ENCODE results near the gene B4GALT2. TPM values are rescaled to one million over a fixed set of nuclear protein-coding genes. Genes with fewer than 3 reads are reported as not detected.

Gene B4GALT2
- total RNA-seq, 1 donor = 99.5 TPM

GRCh38 chr1:43970502-43970901 lies 8.5 kb upstream of the B4GALT2 start:
- H2AFZ ChIP-seq (ENCODE audit: low read length) = peak overlapping the region; percentile 95
- peak overlapping the region; percentile 99 for H3K4me3 ChIP-seq (ENCODE audit: insufficient read depth, low read length)
- peaks cover 14% of the 10 kb centered on the region for H3K4me1 ChIP-seq (ENCODE audit: insufficient read depth, low read length)
- DNase-seq (ENCODE audit: insufficient read length, low spot score, missing footprints) = peak; percentile 82
- peaks cover 3% of the 10 kb centered on the region for H4K20me1 ChIP-seq (ENCODE audit: insufficient read depth, low read length)
- peaks cover 17% of the 10 kb centered on the region for H3K36me3 ChIP-seq (ENCODE audit: insufficient read depth, low read length)
- peaks cover 27% of the 10 kb centered on the region for H3K79me2 ChIP-seq (ENCODE audit: insufficient read depth, low read length)
- TF ChIP-seq CTCF (IDR thresholded peaks at IDR 0.05; ENCODE audit: extremely low read depth, low read depth, low read length) = no peak
- no peaks in the 10 kb centered on the region for H3K27me3 ChIP-seq (ENCODE audit: insufficient read depth, low read length)
- peak overlapping the region; percentile 56 for H3K27ac ChIP-seq (ENCODE audit: low read depth, low read length)
- no peaks in the 10 kb centered on the region for H3K9me3 ChIP-seq (ENCODE audit: low read depth, low read length)
- H3K4me2 ChIP-seq (ENCODE audit: insufficient read depth, low read length) = peak overlapping the region; percentile 89

GRCh38 chr1:43970911-43971310 lies 8.1 kb upstream of the B4GALT2 start:
- peaks cover 31% of the 10 kb centered on the region for H3K79me2 ChIP-seq (ENCODE audit: insufficient read depth, low read length)
- H3K4me2 ChIP-seq (ENCODE audit: insufficient read depth, low read length) = peak overlapping the region; percentile 89
- H2AFZ ChIP-seq (ENCODE audit: low read length) = no peak overlapping the region
- H3K4me3 ChIP-seq (ENCODE audit: insufficient read depth, low read length) = peak overlapping the region; percentile 99
- H3K4me1 ChIP-seq (ENCODE audit: insufficient read depth, low read length) = peaks cover 18% of the 10 kb centered on the region
- no peak for DNase-seq (ENCODE audit: insufficient read length, low spot score, missing footprints)
- no peaks in the 10 kb centered on the region for H3K9me3 ChIP-seq (ENCODE audit: low read depth, low read length)
- peaks cover 7% of the 10 kb centered on the region for H4K20me1 ChIP-seq (ENCODE audit: insufficient read depth, low read length)
- H3K27me3 ChIP-seq (ENCODE audit: insufficient read depth, low read length) = no peaks in the 10 kb centered on the region
- H3K27ac ChIP-seq (ENCODE audit: low read depth, low read length) = no peak overlapping the region
- no peak for TF ChIP-seq CTCF (IDR thresholded peaks at IDR 0.05; ENCODE audit: extremely low read depth, low read depth, low read length)
- peaks cover 17% of the 10 kb centered on the region for H3K36me3 ChIP-seq (ENCODE audit: insufficient read depth, low read length)

- Histone ChIP-seq H3K27ac (ENCODE audit: low read depth, low read length) (no peak overlapping the region), H2AFZ (ENCODE audit: low read length) (no peak overlapping the region), H3K4me2 (ENCODE audit: insufficient read depth, low read length) (no peak overlapping the region), H3K27me3 (ENCODE audit: insufficient read depth, low read length) (no peaks in the 10 kb centered on the region), H3K36me3 (ENCODE audit: insufficient read depth, low read length) (peaks cover 21% of the 10 kb centered on the region), H3K9me3 (ENCODE audit: low read depth, low read length) (no peaks in the 10 kb centered on the region), H4K20me1 (ENCODE audit: insufficient read depth, low read length) (peaks cover 13% of the 10 kb centered on the region), H3K4me1 (ENCODE audit: insufficient read depth, low read length) (peaks cover 24% of the 10 kb centered on the region), H3K79me2 (ENCODE audit: insufficient read depth, low read length) (peaks cover 36% of the 10 kb centered on the region), H3K4me3 (ENCODE audit: insufficient read depth, low read length) (no peak overlapping the region)
- DNase-seq (ENCODE audit: insufficient read length, low spot score, missing footprints) = no peak
- TF ChIP-seq CTCF (IDR thresholded peaks at IDR 0.05; ENCODE audit: extremely low read depth, low read depth, low read length) = no peak
Measured at GRCh38 chr1:43971336-43971980, 7.6 kb upstream of the B4GALT2 start.

GRCh38 chr1:43973981-43974442 lies 5.0 kb upstream of the B4GALT2 start:
- H3K79me2 ChIP-seq (ENCODE audit: insufficient read depth, low read length) = peaks cover 60% of the 10 kb centered on the region
- DNase-seq (ENCODE audit: insufficient read length, low spot score, missing footprints) = peak; percentile 61
- TF ChIP-seq CTCF (IDR thresholded peaks at IDR 0.05; ENCODE audit: extremely low read depth, low read depth, low read length) = no peak
- no peak overlapping the region for H3K27ac ChIP-seq (ENCODE audit: low read depth, low read length)
- H3K27me3 ChIP-seq (ENCODE audit: insufficient read depth, low read length) = no peaks in the 10 kb centered on the region
- peak overlapping the region; percentile 93 for H2AFZ ChIP-seq (ENCODE audit: low read length)
- H3K4me3 ChIP-seq (ENCODE audit: insufficient read depth, low read length) = peak overlapping the region; percentile 94
- H4K20me1 ChIP-seq (ENCODE audit: insufficient read depth, low read length) = peaks cover 27% of the 10 kb centered on the region
- peaks cover 42% of the 10 kb centered on the region for H3K4me1 ChIP-seq (ENCODE audit: insufficient read depth, low read length)
- H3K9me3 ChIP-seq (ENCODE audit: low read depth, low read length) = no peaks in the 10 kb centered on the region
- peak overlapping the region; percentile 96 for H3K4me2 ChIP-seq (ENCODE audit: insufficient read depth, low read length)
- H3K36me3 ChIP-seq (ENCODE audit: insufficient read depth, low read length) = peaks cover 33% of the 10 kb centered on the region
